OCI-M2 (cell line): ENCODE measurements around the gene SYT2.
"Not testable (repeated sequence)": the region's sequence is repeated elsewhere in the genome, so short reads cannot be mapped to it uniquely, and the experiment has no call there.

ENCODE experiments used
- DNase-seq: peaks from one replicate; lab custom pipeline; 2025; ENCODE audit not compliant: unreplicated experiment; lab: John Stamatoyannopoulos, UW

SYT2 gene

DNA sequence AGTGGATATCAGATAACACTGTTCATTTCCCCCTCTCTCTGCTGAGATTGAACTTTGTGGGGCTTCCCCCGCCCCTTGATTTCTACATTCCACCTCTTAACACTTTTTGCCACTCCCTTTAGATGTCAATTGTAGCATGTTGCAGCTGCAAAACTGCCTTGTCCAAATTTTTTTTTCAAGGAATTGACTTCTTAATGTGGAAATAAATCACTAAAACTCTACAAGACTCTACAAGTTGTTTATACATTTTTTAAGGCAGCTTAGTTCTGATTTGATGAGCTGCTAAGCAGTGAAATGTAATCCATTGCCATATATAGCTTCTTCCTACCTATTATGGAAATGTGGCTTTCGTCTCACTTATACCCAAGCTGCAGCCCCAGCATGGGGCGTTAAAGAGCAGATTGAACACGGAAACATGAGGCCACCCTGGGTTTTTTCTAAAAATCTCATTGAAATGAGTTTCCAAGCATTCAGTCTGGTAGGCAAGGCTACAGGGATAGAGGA, 132.2 kb downstream of the SYT2 start:
- DNase-seq: no peak

- DNase-seq: no peak
These were observed 132.9 kb downstream of the SYT2 start for GRCh38 chr1:202577381-202577780.

GRCh38 chr1:202576816-202577215, 133.4 kb downstream of the SYT2 start:
- no peak for DNase-seq

GRCh38 chr1:202575918-202576653, 134.2 kb downstream of the SYT2 start:
- DNase-seq: no peak

DNA sequence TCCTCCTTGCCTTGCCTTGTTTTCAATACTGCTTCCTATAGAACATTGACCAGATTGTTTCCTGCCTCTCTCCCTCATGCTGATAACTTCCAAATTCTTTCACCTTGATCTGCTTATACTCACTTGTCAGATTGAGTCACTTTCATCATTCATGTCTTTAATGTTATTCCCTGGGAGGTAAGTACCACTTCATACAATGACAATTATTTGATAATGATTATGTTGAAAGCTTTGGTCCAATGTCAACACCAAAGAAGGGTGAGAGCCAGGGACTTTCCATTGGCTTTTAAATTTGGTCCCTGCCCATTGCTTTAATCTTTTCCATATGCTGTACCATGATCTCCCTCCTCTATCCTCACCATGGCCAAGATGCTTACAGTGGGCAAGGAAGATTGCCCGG, 137.4 kb downstream of the SYT2 start:
- DNase-seq: no peak

DNA sequence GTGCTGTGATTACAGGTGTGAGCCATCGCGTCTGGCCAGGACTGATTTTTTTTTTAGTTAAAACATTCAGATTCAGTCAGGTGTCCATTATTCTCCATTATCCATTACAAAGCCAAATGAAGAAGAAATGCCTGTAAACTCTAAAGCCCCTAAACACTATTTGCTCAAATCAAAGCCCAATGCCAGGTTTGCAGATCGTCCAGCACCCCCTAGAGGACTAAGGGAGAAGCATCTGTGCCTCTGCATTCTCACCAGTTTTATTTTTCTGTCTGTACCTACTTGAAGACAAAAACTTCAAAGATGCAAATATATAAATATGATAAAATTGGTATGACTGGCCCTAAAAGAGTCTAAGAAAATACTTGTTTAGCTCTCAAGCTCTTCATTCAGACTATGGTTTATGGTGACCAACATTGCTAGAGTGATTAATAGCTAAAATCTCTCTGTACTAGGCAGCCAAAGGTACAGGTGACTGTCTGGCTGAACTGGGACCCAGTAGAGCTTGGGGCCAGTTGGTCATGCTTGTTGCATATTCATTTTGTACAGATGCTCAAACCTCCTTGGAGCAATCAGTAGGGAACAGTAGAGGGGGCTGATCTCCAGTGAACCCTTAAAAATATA, 138.4 kb downstream of the SYT2 start:
- DNase-seq: no peak

GRCh38 chr1:202569393-202570322, 140.6 kb downstream of the SYT2 start:
- DNase-seq: no peak

- DNase-seq: no peak
These were observed 141.4 kb downstream of the SYT2 start for GRCh38 chr1:202568826-202569225.

- no peak for DNase-seq
These were observed 141.8 kb downstream of the SYT2 start for GRCh38 chr1:202568410-202568809.

- no peak for DNase-seq
These were observed 142.5 kb downstream of the SYT2 start for GRCh38 chr1:202567738-202568137.

DNA sequence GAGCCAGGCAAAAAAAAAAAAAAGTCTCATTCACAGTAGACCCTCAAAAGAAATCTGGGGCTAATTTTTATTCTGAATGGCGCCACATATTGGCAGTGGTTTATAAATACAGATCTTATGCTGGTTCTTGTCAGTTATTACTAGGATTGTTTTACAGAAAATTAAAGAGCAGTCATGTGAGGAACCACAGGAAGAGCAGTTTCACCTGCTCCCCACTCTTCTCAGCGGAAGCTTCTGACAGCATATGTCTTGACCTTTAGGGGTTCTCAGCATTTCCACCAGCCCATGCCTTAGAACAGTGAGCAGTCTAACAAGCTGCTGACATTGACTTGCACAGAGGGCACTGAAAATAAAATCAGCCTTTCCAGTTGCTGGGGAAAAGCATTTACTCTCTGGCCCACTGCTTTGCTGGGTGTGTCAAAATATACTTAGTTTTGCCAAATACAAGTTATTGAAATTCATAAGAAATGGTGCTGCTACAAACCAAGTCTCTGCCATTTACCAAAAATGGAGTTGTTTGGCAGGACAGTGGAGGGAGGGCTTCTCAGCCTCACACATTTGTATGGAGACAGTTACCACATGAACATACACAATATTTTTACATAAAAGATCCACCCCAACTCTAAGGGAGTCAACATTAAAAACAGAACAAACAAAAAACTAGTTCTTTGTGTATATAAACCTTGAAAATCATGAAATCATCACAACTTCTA, 144.2 kb downstream of the SYT2 start:
- no peak for DNase-seq

DNA sequence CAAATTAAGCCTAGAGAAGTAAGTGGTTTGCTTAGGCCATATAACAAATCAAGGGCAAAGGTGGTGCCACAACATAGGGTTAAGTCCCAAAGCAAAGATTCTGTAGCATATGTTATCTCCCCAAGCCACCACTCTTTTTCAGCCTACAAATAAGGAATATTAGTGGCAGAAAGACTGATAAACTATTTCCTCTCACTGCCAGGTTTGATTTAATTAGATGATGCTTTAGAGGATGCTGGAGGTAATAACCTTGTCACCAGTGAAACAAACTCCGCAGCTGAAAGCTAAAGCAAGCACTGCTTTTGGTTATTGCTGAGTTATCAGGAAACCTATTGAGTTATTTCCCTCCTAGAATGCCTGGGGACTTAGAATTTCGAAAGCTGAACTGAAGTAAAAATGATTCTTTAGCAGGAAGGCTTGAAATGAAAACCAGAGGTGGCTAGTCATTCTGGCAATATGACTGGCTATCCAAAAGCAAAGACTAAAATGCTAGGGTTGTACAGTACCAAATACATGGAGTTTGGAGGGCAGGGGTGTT, 145.2 kb downstream of the SYT2 start:
- no peak for DNase-seq

DNA sequence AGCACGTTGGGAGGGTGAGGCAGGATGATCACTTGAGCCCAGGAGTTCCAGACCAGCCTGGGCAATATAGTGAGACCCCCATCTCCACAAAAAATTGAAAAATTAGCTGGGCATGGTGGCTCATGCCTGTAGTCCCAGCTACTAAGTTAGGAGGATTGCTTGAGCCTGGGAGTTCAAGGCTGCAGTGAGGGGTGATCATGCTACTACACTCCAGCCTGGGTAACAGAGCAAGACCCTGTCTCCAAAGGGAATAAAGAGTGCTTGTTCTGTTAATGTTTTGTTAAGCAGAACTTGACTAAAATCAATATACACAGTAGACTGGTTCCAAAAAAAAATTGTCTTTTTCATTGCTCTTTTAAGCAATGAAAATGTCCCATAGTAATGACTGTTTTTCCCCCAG, 146.4 kb downstream of the SYT2 start:
- no peak for DNase-seq

DNA sequence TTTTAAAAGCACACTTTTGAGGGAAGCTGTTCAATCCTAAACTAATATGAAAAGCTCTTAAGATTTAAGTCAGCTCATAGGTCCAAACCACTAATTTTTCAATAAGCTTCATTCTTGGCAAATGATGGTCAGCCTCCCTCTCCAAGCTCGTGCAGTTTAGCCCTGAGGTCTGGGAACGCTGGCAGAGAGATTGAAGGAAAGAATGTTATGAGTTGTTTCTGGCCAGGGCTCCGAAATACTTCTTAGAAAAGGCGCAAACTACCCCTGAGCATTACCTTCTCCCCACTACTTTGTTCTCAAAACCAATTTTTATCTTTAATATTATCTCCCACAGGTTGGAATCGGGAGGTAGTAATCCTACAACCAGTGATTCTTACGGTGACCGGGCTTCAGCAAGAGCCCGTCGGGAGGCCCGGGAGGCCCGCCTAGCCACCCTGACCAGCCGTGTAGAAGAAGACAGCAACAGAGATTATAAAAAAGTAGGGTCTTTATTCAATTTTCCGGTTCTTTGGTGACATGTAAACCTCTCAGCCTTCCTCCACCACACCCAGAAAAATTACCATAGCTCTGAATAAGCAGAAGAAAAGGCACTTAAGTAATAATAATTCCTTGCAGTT, 147.7 kb downstream of the SYT2 start:
- DNase-seq: no peak

DNA sequence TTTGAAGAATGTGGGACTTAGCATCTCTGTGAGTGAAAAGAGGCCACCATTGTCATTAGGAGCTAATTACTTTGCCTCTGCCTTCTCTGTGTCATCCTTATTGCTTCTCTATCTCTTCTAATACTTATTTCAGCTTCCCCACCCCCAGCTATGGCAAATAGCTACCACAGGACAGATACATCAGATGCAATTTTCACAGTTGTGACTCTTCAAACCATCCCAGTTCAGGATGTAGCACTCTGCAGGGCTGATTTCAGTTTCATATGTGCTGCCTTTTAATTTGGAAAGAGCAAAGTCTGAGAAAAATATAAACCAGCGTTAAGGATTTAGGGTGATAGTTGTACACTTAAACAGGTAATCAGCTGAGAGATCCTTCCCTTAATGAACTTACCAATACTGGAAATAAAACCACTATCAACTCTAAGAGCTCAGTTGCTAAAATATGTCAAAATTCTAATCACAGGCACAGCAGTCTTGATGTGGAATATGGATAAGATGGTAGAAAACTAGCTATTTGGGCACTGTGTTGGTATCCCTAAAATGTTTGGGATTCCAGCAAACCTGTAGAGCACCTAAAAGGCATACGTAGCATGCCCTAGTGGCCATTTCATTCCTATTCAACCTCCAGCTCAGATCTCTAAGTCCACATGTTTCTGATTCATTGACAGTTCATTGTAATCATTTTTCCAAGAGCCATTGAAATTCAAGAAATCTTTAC, 148.4 kb downstream of the SYT2 start:
- no peak for DNase-seq

DNA sequence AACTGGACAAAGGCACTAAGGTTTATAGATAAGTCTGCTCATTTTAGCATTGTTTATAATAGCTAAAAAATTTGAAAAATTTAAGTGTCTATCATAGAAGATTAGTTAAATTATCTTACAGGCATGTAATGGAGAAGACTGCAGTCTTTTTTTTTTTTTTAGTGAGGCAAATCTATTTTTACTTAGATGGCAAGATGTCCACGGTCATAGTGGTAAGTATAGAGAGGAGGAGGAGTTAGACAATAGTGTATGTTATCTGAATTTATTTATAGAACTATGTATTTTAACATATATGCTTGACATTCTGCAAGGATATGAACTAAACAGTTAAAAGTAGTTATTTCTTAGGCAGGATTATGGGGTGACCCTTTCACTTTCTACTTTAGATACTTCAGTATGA, 149.0 kb downstream of the SYT2 start:
- DNase-seq: no peak

GRCh38 chr1:202557662-202558061, 152.6 kb downstream of the SYT2 start:
- DNase-seq: not testable (repeated sequence)

DNA sequence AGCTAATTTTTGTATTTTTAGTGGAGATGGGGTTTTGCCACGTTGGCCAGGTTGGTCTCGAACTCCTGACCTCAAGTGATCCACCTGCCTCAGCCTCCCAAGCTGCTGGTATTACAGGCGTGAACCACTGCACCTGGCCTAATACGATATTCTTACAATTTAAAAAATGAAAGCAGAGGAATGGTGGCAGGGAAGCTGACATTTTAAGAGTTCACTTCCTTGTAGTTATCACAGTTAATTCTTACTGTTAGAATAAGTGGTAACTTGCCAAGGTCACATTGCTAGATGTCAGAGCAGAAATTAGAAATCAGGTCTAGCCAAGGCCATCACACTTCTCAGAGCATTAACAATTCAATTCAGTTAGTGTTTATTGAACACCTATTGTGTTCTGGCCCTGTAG, 154.2 kb downstream of the SYT2 start:
- not testable (repeated sequence) for DNase-seq

DNA sequence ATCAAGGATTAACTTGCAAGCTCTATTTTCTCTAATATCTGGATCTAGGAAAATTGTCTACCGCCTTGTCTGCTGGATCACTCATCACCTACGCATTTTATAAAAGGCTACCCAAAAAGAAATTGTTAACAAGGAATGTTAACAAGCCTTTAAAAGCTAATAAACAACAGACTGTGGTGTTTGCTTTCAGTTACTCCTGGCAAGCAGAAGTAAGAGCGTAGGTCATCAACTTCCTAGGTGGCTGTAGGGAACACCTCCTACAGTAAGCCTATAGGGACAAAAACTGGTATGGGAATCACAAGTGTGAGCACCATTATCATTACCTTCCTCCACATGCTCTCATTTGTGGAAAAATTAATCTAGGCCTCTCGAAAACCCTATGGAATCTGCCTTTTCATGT, 155.6 kb downstream of the SYT2 start:
- not testable (repeated sequence) for DNase-seq
